GM21381 (cell line): ENCODE measurements around the gene PTPN13.

ENCODE experiments used
- ATAC-seq: cut with Tn5 transposase; IDR thresholded peaks from one replicate; pipeline ENCODE4 v1.9.1; 2021; ENCODE audit warnings: mild to moderate bottlenecking, moderate library complexity; ENCODE audit not compliant: unreplicated experiment

The PTPN13 gene

DNA sequence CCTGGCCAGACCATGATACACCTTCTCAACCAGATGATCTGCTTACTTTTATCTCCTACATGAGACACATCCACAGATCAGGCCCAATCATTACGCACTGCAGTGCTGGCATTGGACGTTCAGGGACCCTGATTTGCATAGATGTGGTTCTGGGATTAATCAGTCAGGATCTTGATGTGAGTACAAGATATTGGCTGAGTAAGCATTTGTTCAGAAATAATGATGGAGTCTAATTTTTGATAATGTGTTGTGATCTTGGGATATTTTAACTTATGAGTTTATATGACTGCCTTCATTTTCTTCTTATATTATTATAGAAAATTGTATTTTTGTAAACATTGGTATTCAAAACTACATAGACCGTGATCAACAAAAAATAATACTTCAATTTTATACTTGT lies 215.7 kb downstream of the PTPN13 start:
- no peak for ATAC-seq

DNA sequence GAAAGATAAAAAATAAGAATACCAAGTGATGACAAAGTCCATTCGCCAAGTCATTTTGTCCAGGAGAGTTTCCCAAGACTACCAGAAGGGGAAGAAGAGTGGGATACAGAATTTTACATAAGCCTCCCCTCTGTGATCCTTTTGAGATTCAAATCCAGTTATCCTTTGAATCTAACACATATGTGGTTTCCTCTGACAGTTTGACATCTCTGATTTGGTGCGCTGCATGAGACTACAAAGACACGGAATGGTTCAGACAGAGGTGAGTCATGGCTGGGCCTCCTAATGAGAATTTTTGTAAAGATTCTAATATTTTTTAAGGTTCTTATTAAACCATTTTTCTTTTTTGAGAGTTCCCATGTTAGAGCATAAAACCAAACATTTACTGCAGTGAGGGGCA lies 216.7 kb downstream of the PTPN13 start:
- ATAC-seq: no peak

DNA sequence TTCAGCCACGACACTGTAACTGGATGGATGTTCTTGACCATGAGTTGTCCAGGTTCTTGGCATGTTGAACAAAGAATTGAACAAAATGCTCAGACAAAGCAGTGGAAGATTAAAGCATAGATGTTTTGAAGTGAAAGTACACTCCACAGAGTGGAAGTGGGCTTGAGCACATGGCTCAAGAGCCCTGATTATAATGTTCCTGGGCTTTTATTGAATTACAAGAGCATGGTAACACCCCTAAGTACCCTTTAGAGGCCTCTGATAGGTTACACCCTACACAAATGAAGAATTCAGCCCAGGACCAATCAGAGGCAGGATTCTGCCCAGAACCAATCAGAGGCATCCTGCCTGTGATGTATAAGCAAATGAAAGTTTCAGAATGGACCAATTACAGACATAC lies 221.5 kb downstream of the PTPN13 start:
- ATAC-seq: no peak

DNA sequence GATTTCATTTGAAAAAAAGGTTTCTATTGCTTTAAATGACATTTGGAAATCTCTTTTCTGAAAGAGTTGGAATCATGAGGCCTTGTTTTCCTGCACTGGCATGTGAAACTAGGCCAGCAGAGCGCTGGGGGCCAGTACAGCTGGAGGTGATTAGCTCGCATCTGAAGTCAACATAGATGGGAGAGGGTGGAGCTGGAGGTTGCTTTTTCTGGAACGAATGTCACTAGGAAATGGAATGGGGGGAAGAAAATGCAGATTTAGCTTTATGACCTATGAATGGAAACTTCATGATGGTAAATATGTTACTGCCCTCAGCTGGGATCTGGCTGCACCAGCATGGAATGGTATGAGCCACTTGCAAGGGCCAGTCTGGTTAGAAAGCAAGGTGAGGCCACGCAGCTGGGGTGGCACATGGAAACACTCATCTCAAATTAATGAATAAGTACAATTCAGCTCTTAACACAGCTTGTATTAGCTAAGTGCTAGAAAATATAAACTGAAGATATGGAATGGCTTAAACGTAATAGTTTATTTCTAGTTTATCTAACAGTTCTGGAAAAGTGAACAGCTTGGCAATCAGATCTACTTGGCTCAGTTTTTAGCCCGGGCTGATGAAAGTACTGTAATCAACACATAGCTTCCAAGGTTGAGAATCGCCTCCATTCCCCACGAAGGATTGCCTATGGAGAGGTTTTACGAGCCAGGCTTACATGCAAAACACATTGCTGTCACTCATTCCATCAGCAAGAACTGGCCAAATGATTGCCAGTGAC lies 222.6 kb downstream of the PTPN13 start:
- no peak for ATAC-seq

DNA sequence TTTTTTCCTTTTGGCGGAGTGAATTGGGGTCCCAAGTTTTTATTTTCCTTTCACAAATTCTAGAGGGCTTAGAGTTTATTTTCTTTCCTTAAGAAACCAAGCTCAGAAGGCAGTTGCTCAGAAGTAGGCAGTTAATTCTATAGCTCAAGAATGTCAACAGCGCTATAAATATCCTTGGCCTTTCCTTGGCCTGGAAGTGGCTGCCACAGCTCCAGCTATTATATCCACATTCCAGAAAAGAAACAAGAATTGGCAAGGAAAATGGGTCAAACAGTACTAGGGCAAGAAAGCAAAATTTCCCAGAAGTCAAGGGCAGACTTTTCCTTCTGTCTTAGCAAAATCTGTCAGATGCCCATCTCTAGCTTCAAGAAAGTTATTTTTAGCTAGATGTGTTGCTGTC lies 224.1 kb downstream of the PTPN13 start:
- no peak for ATAC-seq

DNA sequence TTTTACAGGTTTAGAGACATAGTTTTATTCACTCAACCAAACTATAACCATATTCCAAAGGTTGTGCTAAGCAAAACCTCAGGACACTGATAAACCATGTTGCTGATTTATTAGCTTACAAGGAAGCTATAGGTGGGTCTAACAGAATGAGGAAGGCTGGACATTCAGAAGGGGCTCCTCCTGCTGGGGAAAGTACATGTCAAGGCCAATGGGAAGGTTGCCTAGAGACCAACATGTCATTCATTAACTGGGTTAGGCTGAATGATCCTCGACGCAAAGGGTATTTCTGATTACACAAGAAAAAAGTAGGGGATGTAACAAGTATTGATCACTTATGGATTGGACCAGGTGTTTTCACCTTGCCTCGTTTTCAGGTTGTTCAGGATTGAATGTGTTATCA lies 224.7 kb downstream of the PTPN13 start:
- ATAC-seq: no peak

DNA sequence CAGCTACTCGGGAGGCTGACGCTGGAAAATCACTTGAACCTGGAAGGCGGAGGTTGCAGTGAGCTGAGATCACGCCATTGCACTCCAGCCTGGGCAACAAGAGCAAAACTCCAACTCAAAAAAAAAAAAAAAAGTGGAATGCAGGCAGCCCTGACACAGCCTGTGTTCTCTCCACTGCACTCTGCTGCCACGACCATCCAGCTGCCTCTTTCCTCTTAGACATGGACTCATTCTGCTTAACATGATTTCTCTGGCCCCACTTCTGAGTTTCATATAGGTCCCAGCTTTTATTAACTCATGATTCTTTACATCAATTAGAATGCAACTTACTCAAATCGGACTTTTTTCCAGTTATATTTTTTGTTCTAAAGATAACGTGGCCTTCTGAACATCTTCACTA lies 225.4 kb downstream of the PTPN13 start:
- no peak for ATAC-seq

DNA sequence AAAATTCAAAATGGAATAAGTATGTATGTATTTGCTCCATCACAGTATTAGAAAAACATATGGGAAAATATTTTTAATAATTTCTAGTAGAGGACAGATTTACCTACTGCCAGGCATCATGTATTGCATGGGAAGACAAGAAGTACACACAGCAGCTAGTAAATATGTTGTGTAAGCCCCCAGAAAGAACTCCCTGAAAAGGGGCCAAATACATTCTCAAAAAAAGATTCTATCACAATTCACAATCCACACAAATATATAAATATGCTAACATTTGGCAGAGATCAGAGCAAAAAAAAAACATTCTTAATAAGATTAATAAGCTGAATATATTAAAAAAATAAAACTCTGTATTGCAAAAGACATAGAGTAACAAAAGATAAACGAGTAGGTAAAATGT lies 227.0 kb downstream of the PTPN13 start:
- no peak for ATAC-seq

DNA sequence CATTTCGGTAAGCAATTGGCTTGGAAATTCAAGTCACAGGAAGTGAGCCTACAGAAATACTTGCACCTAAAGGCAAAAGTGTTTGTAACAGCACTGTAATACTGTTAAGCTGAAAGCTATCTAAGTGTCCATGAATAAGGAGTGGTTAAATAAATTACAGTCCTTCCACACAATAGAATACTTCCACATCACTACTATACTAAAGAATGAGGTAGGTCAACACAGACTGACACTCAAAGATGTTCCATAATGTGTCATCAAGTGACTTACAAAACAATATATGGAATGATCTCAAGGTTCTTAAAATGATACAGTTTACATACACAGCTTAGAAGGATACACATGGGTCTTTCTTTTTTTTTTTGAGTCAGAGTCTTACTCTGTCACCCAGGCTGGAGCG lies 228.0 kb downstream of the PTPN13 start:
- ATAC-seq: no peak

DNA sequence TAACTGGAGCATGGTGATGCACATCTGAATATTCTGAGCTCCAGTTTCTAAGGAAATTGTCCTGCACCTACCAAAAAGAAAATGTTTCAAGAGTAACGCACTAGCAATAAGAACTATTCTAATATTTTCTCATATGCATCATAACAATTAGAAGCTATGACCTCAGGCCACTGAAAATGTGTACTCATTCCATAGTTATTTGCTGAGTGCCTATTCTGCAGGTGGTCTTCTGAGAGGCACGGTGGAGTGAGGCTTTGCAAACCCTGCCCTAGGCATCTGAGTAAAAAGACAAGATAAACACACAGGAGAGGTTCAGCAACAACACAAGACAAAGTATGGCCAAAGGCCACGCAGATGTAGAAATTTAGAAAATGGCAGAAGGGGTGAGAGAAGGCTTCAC lies 231.4 kb downstream of the PTPN13 start:
- no peak for ATAC-seq

DNA sequence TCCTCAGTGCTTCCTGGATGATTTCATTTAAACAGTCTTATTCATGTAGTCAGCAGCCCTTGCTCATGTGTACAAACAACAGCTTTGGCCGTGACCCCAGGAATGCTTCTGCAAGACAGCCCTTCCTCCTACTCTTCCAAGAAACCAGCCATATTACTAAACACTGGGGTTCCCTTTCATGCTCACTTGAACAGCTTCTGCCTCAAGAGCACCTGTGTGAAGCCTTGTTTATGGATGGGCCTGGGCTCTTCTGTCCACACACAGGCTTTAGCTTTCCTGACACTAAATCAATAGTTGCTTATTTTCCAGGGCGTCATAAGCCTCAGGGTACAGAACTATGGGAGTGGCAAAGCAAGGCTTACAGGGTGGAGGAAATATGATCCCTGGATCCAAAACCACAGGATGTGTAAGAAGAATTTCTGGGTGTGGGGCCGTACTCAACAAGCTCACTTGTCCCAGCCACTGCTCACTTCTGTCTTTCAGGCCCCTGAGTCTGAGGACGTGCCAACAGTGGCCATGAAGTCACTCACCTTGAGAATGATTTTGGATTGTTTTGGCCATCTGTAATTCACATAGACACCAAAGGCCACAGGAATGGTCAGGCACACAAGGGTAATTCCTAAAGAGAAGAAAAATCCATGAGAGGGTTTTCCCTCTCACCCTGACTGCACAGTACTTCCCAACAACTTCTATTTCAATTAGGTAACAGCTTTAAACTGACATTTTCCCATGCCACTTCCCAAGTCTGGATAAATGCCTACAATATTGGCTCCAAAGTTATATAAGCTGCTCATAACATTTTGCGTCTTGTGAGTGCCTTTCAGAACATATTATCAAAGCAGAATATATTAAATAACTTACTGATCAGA lies 237.4 kb downstream of the PTPN13 start:
- ATAC-seq: no peak

DNA sequence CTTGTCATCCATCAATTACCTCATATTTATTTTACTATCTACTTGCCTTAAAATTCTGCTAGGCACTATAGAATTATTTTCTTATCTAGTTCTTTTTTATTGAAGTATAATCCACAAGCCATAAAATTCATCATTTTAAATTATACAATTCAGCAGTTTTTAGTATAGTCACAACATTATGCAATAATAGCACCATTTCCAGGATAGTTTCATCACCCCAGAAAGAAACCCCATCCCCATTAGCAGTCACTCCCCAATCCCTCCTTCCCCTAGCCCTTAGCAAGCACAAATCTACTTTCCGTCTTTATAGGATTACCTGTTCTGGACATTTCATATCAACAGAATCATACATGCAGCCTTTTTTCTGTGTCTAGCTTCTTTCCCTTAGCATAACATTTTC lies 239.5 kb downstream of the PTPN13 start:
- ATAC-seq: no peak

DNA sequence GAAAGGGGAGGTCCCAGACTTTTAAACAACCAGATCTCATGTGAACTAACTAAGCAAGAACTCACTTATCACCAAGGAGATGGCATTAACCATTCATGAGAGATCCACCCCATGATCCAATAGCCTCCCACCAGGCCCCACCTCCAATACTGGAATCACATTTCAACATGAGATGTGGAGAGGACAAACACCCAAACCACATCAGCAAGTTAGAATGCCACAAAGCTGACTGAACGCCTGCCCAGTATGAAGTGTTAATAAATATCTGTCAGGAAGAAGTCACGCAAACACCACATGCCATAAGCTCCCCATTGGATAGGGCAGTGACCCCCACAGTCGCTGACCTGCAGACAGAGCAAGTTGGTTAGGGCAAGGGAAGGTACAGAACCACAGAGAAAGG lies 240.8 kb downstream of the PTPN13 start:
- no peak for ATAC-seq

DNA sequence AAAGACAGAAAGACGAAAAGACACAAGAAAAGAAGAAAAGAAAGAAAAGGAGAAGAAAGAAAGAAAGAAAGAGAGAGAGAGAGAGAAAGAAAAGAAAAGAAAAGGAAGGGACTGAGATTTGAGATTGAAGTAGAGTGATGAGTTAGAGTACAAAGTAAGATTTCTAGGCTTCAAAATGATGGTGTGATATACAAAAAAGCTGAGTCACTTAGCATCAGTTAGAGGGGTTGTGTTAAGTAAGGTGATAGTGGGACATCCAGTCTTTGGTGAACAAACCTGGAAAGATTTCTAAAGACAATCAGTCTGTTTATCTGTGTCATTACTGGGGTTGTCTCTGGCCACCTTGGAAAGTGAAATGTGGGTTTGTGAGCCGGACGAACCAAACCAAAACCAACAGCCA lies 241.6 kb downstream of the PTPN13 start:
- ATAC-seq: no peak

DNA sequence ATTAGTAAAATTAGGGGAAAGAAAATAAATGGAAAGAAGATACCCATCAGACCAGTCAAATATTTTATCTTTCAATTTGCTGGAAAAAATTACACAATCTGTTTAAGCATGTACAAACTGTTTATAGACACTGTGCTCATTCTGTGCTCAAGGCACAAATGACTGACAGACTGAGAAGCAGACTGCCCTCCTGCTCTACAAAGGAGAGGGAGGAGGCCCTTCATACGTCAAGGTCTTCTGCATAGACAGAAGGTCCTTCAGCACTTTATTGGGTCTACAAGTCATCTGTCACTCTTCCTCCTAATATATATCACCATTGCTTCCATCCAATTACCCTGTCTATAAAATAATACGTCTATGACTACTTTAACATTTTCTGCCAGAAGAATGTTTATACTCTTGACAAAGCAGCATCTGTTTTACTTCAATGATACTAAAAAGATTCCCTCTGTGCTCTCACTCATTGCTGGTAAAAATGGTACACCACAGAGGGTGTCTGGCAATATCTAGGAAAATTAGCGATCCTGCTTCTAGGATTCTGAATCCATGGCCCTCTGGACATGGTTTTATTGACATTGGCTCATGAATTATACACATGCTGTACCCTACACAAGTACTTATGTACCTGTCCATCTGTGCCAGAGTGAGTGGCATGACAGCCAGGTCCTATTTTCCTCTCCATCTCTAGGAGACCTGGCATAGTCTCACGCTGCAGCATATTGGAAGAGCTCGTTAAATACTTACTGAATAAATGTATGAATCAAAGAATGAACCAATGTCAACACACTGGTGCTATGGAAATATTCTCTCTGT lies 243.8 kb downstream of the PTPN13 start:
- ATAC-seq: no peak

DNA sequence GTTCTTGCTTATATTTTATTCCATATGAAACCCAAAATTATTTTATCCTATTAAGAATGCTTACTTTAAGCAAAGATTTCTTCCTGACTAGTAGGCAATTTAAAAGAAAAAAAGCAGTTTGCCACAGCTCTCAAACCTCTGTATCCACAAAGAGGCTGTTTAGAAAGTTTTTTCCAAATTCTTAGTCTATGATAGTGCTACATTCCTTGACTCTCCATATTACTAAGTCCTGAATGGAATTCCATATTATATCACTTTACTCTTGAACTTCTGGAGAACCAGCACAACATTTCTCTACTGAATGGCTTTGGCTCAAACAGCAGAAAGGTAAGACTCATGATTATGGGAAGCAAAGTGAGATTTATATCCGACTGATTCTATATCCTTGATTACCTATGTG lies 246.7 kb downstream of the PTPN13 start:
- ATAC-seq: no peak

DNA sequence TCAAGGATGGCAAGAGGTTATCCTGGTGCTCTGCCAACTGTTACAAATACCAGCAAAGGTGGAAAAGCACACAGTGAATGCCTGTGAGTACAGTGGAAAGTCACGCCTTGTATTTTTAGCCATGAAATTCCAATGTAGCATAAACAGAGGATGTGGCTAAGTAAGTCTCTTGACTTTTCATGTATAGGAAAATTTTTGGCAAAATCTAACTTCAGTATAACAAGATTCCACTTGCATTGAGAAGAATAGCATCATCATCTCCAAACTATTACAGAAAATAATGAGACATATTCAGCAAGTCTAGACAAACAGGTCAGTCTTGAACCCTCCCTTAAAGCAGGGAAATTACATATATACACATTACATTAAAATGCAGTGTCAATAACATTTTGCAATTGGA lies 247.2 kb downstream of the PTPN13 start:
- ATAC-seq: no peak

DNA sequence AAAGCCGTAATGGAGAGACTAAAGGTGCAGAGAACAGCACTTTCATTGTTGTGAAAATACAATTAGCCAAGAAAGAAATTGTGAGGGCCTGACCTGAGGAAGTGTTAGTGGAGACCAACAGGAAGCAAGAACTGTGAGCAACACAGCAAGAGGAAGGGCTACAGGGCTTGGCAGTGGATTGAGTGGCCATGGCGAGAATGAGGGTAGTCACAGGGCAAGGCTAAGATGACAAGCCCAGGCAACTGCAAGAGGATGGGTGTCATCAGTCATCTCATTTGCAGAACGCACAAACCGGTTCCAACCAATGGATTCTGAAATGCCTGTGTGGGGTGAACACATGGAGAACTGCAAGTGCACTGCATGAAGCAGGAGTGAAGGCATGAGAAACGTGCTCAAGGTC lies 251.5 kb downstream of the PTPN13 start:
- ATAC-seq: no peak

DNA sequence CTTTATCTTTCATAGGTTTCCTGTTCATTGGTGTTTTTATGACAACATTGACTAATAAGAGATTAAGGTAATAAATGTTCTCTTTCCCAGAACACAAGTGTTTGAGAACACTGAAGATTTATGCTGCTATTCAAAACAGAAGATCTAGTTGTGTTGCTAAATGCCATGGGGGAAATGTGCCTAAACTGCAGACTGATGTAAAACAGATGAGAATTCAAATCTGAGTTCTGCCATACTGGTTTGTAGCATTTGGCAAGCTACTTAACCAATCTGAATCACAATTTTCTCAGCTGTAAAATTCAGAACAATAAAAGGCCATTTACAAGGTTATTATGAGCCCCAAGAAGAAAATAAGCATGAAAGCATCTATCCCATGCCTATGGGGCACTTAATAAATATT lies 252.8 kb downstream of the PTPN13 start:
- ATAC-seq: no peak

DNA sequence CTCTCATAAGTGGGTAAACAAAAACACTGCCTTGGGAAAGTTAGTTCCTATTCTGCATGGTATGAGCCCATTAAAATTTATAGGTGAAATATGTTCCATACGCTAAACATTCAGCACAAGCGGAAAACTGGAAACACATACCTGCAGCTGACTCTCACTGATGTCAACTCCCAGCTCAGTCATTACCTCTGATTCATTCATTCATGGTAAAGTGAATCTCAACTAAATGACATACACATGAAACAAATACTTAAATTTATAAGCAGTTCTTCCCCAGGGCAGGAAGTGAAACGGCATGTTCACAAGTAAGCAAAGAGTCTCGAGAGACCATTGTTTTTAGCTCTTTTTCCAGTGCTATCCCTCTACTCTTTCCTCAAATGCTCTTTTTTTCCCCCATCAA lies 253.5 kb downstream of the PTPN13 start:
- ATAC-seq: no peak

DNA sequence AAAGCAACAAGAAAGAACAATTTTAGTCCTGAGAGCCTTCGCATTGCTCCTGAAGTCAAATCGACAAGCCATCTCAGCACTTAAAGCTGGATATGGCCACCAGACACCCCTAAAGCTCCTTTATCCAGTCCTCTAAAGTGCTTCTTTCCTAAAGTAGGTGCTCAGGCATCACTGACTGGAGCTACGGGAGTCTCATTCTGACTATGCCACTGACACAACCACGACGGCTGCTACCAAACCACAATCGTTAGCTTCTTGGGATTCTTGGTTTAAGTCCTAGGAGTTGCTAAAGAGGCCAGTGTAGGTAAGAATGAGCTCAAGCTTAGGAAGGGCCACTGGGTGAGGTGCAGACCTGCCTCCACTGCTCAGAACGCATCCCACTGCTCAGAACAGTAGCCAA lies 254.0 kb downstream of the PTPN13 start:
- ATAC-seq: no peak
